SK-N-SH treated with all-trans-retinoic acid at 6 μM for 48 hours (cell line): ENCODE results near the gene BUD13.

ENCODE experiments used
- ATAC-seq: fragments of 200-7000 bp; cut with Tn5 transposase; 3 replicates; pipeline ENCODE4 v1.9.1; 2020; ENCODE audit warnings: mild to moderate bottlenecking, moderate library complexity
- ARNTL ChIP-seq: fragments of 450-650 bp; formaldehyde crosslinking; IDR thresholded peaks from 2 replicates; pipeline ENCODE4 v1.5.0; 2020; ENCODE audit warnings: low read depth, mild to moderate bottlenecking, moderate library complexity, borderline replicate concordance
- BACH2 ChIP-seq: fragments of 250-450 bp; sonication (Bioruptor Pico); IDR thresholded peaks from 2 replicates; pipeline ENCODE4 v1.9.0; 2021; ENCODE audit warnings: mild to moderate bottlenecking, borderline replicate concordance
- CSDC2 ChIP-seq: fragments of 250-450 bp; sonication (Bioruptor Pico); IDR thresholded peaks from 2 replicates; pipeline ENCODE4 v1.5.0; 2020; ENCODE audit warnings: mild to moderate bottlenecking, moderate library complexity
- CSRNP3 ChIP-seq: fragments of 250-450 bp; sonication (Bioruptor Pico); IDR thresholded peaks from 2 replicates; pipeline ENCODE4 v1.5.1; 2021; ENCODE audit warnings: mild to moderate bottlenecking, moderate library complexity
- ESRRG ChIP-seq: fragments of 250-450 bp; sonication (Bioruptor Pico); IDR thresholded peaks from 2 replicates; pipeline ENCODE4 v1.6.1; 2021; ENCODE audit warnings: mild to moderate bottlenecking
- ISL1 ChIP-seq: fragments of 250-450 bp; sonication (Bioruptor Pico); IDR thresholded peaks from 2 replicates; pipeline ENCODE4 v2.1.2; 2022; ENCODE audit warnings: mild to moderate bottlenecking, moderate library complexity
- OSR1 ChIP-seq: fragments of 250-450 bp; sonication (Bioruptor Pico); IDR thresholded peaks from 2 replicates; pipeline ENCODE4 v1.8.0; 2022; ENCODE audit warnings: moderate library complexity, mild to moderate bottlenecking, inconsistent platforms
- PATZ1 ChIP-seq: fragments of 250-450 bp; sonication (Bioruptor Pico); IDR thresholded peaks from 2 replicates; pipeline ENCODE4 v1.8.0; 2020; ENCODE audit warnings: mild to moderate bottlenecking, moderate library complexity, borderline replicate concordance
- PPARA ChIP-seq: fragments of 250-450 bp; sonication (Bioruptor Pico); IDR thresholded peaks from 2 replicates; pipeline ENCODE4 v1.5.0; 2020; ENCODE audit warnings: mild to moderate bottlenecking, borderline replicate concordance
- SNAI2 ChIP-seq: fragments of 250-450 bp; sonication (Bioruptor Pico); IDR thresholded peaks from 2 replicates; pipeline ENCODE4 v1.5.0; 2020; ENCODE audit warnings: mild to moderate bottlenecking, moderate library complexity
- TCF4 ChIP-seq: fragments of 250-450 bp; sonication (Bioruptor Pico); IDR thresholded peaks from 2 replicates; pipeline ENCODE4 v1.8.0; 2021; ENCODE audit warnings: mild to moderate bottlenecking, moderate library complexity, borderline replicate concordance
- ZC3H10 ChIP-seq: fragments of 250-450 bp; sonication (Bioruptor Pico); IDR thresholded peaks from 2 replicates; pipeline ENCODE4 v1.5.1; 2021; ENCODE audit warnings: mild to moderate bottlenecking, moderate library complexity
- ZFP3 ChIP-seq: fragments of 250-450 bp; sonication (Bioruptor Pico); IDR thresholded peaks from 2 replicates; pipeline ENCODE4 v1.5.0; 2020; ENCODE audit warnings: mild to moderate bottlenecking, moderate library complexity
- ZFP30 ChIP-seq: fragments of 450-650 bp; formaldehyde crosslinking; IDR thresholded peaks from 2 replicates; pipeline ENCODE4 v1.5.0; 2022; ENCODE audit warnings: mild to moderate bottlenecking, moderate library complexity
- ZNF565 ChIP-seq: fragments of 450-650 bp; formaldehyde crosslinking; conservative IDR thresholded peaks from 2 replicates; pipeline ENCODE4 v1.5.0; 2020; ENCODE audit warnings: low read depth, mild to moderate bottlenecking, moderate library complexity
- ZNF70 ChIP-seq: fragments of 450-650 bp; formaldehyde crosslinking; IDR thresholded peaks from 2 replicates; pipeline ENCODE4 v1.5.0; 2020; ENCODE audit warnings: mild to moderate bottlenecking, moderate library complexity
- ZNF8 ChIP-seq: fragments of 450-650 bp; formaldehyde crosslinking; IDR thresholded peaks from 2 replicates; pipeline ENCODE4 v1.5.0; 2020; ENCODE audit warnings: mild to moderate bottlenecking, moderate library complexity
- TF ChIP-seq, protein P1 (sequence below): fragments of 250-450 bp; sonication (Bioruptor Pico); IDR thresholded peaks from 2 replicates; pipeline ENCODE4 v1.5.1; 2020; ENCODE audit warnings: low read depth, mild to moderate bottlenecking, moderate library complexity
- TF ChIP-seq, protein P2 (sequence below): fragments of 250-450 bp; sonication (Bioruptor Pico); IDR thresholded peaks from 2 replicates; pipeline ENCODE4 v1.8.0; 2021; ENCODE audit warnings: low read depth, mild to moderate bottlenecking, moderate library complexity, borderline replicate concordance
- TF ChIP-seq, protein P3 (sequence below): fragments of 250-450 bp; sonication (Bioruptor Pico); IDR thresholded peaks from 2 replicates; pipeline ENCODE4 v1.5.0; 2020; ENCODE audit warnings: mild to moderate bottlenecking, moderate library complexity

Gene BUD13

GRCh38 chr11:116800610-116801009 lies 27.8 kb upstream of the BUD13 start:
- ATAC-seq: no peak
- TF ChIP-seq PPARA (CRISPR knock-in tag) (no peak), CSRNP3 (CRISPR knock-in tag) (no peak), ZNF70 (CRISPR knock-in tag) (no peak), ZFP3 (CRISPR knock-in tag) (no peak), BACH2 (no peak), ZNF565 (CRISPR knock-in tag) (no peak), ZFP30 (CRISPR knock-in tag) (no peak), TCF4 (CRISPR knock-in tag) (no peak), ZC3H10 (CRISPR knock-in tag) (no peak)
- TF ChIP-seq, protein P1, sequence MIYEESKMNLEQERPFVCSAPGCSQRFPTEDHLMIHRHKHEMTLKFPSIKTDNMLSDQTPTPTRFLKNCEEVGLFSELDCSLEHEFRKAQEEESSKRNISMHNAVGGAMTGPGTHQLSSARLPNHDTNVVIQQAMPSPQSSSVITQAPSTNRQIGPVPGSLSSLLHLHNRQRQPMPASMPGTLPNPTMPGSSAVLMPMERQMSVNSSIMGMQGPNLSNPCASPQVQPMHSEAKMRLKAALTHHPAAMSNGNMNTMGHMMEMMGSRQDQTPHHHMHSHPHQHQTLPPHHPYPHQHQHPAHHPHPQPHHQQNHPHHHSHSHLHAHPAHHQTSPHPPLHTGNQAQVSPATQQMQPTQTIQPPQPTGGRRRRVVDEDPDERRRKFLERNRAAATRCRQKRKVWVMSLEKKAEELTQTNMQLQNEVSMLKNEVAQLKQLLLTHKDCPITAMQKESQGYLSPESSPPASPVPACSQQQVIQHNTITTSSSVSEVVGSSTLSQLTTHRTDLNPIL (CRISPR knock-in tag): no peak

- no peak for ATAC-seq
- TF ChIP-seq OSR1 (CRISPR knock-in tag) (no peak), PPARA (CRISPR knock-in tag) (no peak), BACH2 (no peak), TCF4 (CRISPR knock-in tag) (no peak), ZFP3 (CRISPR knock-in tag) (no peak), ISL1 (CRISPR knock-in tag) (no peak), SNAI2 (CRISPR knock-in tag) (no peak), ESRRG (CRISPR knock-in tag) (no peak), ZC3H10 (CRISPR knock-in tag) (no peak), PATZ1 (CRISPR knock-in tag) (no peak), ZNF70 (CRISPR knock-in tag) (no peak), CSDC2 (CRISPR knock-in tag) (no peak), ZNF8 (no peak)
- TF ChIP-seq, protein P1 (CRISPR knock-in tag): no peak
- TF ChIP-seq, all 23 proteins: peak for 0
Observed at GRCh38 chr11:116798368-116798767, 25.6 kb upstream of the BUD13 start.

GRCh38 chr11:116797816-116798215 lies 25.0 kb upstream of the BUD13 start:
- no peak for TF ChIP-seq ISL1 (CRISPR knock-in tag)
- no peak for TF ChIP-seq CSDC2 (CRISPR knock-in tag)
- TF ChIP-seq, protein P1 (CRISPR knock-in tag): no peak
- no peak for TF ChIP-seq ZFP30 (CRISPR knock-in tag)
- TF ChIP-seq PPARA (CRISPR knock-in tag): no peak
- no peak for TF ChIP-seq ARNTL (CRISPR knock-in tag)
- ATAC-seq: no peak

- ATAC-seq: no peak
- TF ChIP-seq ARNTL (CRISPR knock-in tag) (no peak), BACH2 (no peak), ZC3H10 (CRISPR knock-in tag) (no peak), OSR1 (CRISPR knock-in tag) (no peak), TCF4 (CRISPR knock-in tag) (no peak), CSDC2 (CRISPR knock-in tag) (no peak), CSRNP3 (CRISPR knock-in tag) (no peak)
- TF ChIP-seq, protein P2, sequence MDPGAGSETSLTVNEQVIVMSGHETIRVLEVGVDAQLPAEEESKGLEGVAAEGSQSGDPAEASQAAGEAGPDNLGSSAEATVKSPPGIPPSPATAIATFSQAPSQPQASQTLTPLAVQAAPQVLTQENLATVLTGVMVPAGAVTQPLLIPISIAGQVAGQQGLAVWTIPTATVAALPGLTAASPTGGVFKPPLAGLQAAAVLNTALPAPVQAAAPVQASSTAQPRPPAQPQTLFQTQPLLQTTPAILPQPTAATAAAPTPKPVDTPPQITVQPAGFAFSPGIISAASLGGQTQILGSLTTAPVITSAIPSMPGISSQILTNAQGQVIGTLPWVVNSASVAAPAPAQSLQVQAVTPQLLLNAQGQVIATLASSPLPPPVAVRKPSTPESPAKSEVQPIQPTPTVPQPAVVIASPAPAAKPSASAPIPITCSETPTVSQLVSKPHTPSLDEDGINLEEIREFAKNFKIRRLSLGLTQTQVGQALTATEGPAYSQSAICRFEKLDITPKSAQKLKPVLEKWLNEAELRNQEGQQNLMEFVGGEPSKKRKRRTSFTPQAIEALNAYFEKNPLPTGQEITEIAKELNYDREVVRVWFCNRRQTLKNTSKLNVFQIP (CRISPR knock-in tag): no peak
- TF ChIP-seq, protein P3, sequence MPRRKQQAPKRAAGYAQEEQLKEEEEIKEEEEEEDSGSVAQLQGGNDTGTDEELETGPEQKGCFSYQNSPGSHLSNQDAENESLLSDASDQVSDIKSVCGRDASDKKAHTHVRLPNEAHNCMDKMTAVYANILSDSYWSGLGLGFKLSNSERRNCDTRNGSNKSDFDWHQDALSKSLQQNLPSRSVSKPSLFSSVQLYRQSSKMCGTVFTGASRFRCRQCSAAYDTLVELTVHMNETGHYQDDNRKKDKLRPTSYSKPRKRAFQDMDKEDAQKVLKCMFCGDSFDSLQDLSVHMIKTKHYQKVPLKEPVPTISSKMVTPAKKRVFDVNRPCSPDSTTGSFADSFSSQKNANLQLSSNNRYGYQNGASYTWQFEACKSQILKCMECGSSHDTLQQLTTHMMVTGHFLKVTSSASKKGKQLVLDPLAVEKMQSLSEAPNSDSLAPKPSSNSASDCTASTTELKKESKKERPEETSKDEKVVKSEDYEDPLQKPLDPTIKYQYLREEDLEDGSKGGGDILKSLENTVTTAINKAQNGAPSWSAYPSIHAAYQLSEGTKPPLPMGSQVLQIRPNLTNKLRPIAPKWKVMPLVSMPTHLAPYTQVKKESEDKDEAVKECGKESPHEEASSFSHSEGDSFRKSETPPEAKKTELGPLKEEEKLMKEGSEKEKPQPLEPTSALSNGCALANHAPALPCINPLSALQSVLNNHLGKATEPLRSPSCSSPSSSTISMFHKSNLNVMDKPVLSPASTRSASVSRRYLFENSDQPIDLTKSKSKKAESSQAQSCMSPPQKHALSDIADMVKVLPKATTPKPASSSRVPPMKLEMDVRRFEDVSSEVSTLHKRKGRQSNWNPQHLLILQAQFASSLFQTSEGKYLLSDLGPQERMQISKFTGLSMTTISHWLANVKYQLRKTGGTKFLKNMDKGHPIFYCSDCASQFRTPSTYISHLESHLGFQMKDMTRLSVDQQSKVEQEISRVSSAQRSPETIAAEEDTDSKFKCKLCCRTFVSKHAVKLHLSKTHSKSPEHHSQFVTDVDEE (CRISPR knock-in tag): no peak
Observed at GRCh38 chr11:116796548-116796947, 23.8 kb upstream of the BUD13 start.
